Endothelial cell (in vitro differentiated cells): ENCODE data around the gene PPP1R9B. TPM values are rescaled to one million over a fixed set of nuclear protein-coding genes. Genes with fewer than 3 reads are reported as not detected.

Source experiments
- DNase-seq: peaks from one replicate; pipeline ENCODE4 v3.0.0; 2021; ENCODE audit warnings: low spot score
- H3K27ac Mint-ChIP-seq: one replicate; pipeline ENCODE4 v1.8.0; 2021; ENCODE audit warnings: mixed read lengths, inconsistent platforms; ENCODE audit not compliant: unreplicated experiment
- H3K27me3 Mint-ChIP-seq: one replicate; pipeline ENCODE4 v1.8.0; 2021; ENCODE audit warnings: mild to moderate bottlenecking, moderate library complexity, mixed read lengths, inconsistent platforms; ENCODE audit not compliant: unreplicated experiment
- H3K36me3 Mint-ChIP-seq: one replicate; pipeline ENCODE4 v1.8.0; 2021; ENCODE audit warnings: mild to moderate bottlenecking, low read depth, mixed read lengths, inconsistent platforms; ENCODE audit not compliant: unreplicated experiment
- H3K4me1 Mint-ChIP-seq: one replicate; pipeline ENCODE4 v1.8.0; 2021; ENCODE audit warnings: mild to moderate bottlenecking, mixed read lengths, inconsistent platforms; ENCODE audit not compliant: unreplicated experiment
- H3K4me3 Mint-ChIP-seq: one replicate; pipeline ENCODE4 v1.8.0; 2021; ENCODE audit warnings: mild to moderate bottlenecking, mixed read lengths, inconsistent platforms; ENCODE audit not compliant: unreplicated experiment
- H3K9me3 Mint-ChIP-seq: one replicate; pipeline ENCODE4 v1.8.0; 2021; ENCODE audit warnings: mixed read lengths, inconsistent platforms; ENCODE audit not compliant: unreplicated experiment
- total RNA-seq: library from RNA; stranded (reverse); fragmentation: NEBNext Ultra II Directional; extraction: Animal tissue kit (Norgen Biotek cat#: 25700); gene quantifications from one replicate; pipeline ENCODE4 v1.2.1, GENCODE V29; 2021; ENCODE audit not compliant: unreplicated experiment
- TF ChIP-seq, protein P1 (sequence below): fragments of 200-600 bp; sonication (generic); IDR thresholded peaks from one replicate; pipeline ENCODE4 v1.5.0; 2021; ENCODE audit warnings: antibody characterized with exemption; ENCODE audit not compliant: unreplicated experiment

PPP1R9B gene
- total RNA-seq, 1 donor from 2014 or later, result 101 TPM

GRCh38 chr17:50176559-50177357, 26.3 kb upstream of the PPP1R9B start:
- H3K9me3 Mint-ChIP-seq, result no peaks in the 10 kb centered on the region
- no peak overlapping the region for H3K27ac Mint-ChIP-seq
- DNase-seq, result no peak
- peaks cover 7% of the 10 kb centered on the region for H3K27me3 Mint-ChIP-seq
- TF ChIP-seq, protein P1, sequence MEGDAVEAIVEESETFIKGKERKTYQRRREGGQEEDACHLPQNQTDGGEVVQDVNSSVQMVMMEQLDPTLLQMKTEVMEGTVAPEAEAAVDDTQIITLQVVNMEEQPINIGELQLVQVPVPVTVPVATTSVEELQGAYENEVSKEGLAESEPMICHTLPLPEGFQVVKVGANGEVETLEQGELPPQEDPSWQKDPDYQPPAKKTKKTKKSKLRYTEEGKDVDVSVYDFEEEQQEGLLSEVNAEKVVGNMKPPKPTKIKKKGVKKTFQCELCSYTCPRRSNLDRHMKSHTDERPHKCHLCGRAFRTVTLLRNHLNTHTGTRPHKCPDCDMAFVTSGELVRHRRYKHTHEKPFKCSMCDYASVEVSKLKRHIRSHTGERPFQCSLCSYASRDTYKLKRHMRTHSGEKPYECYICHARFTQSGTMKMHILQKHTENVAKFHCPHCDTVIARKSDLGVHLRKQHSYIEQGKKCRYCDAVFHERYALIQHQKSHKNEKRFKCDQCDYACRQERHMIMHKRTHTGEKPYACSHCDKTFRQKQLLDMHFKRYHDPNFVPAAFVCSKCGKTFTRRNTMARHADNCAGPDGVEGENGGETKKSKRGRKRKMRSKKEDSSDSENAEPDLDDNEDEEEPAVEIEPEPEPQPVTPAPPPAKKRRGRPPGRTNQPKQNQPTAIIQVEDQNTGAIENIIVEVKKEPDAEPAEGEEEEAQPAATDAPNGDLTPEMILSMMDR, result no peak
- H3K4me1 Mint-ChIP-seq, result peaks cover 8% of the 10 kb centered on the region
- no peak overlapping the region for H3K4me3 Mint-ChIP-seq
- H3K36me3 Mint-ChIP-seq, result no peaks in the 10 kb centered on the region

GRCh38 chr17:50175035-50175807, 24.7 kb upstream of the PPP1R9B start:
- H3K27ac Mint-ChIP-seq, result no peak overlapping the region

GRCh38 chr17:50174444-50174843, 24.0 kb upstream of the PPP1R9B start:
- no peaks in the 10 kb centered on the region for H3K9me3 Mint-ChIP-seq
- H3K27ac Mint-ChIP-seq, result no peak overlapping the region

More at GRCh38 chr17:50175035-50175807, 24.7 kb upstream of the PPP1R9B start:
- Mint-ChIP-seq H3K4me3 (no peak overlapping the region), H3K9me3 (no peaks in the 10 kb centered on the region), H3K36me3 (no peaks in the 10 kb centered on the region), H3K27me3 (peaks cover 4% of the 10 kb centered on the region), H3K4me1 (peaks cover 6% of the 10 kb centered on the region)
- DNase-seq, result no peak
- TF ChIP-seq, protein P1, result no peak

GRCh38 chr17:50173335-50173941, 23.0 kb upstream of the PPP1R9B start:
- peaks cover 4% of the 10 kb centered on the region for H3K36me3 Mint-ChIP-seq
- no peak overlapping the region for H3K27ac Mint-ChIP-seq
- no peak overlapping the region for H3K4me3 Mint-ChIP-seq
- H3K27me3 Mint-ChIP-seq, result peaks cover 6% of the 10 kb centered on the region
- TF ChIP-seq, protein P1, result no peak
- no peaks in the 10 kb centered on the region for H3K9me3 Mint-ChIP-seq
- peaks cover 9% of the 10 kb centered on the region for H3K4me1 Mint-ChIP-seq
- DNase-seq, result no peak

More at GRCh38 chr17:50174444-50174843, 24.0 kb upstream of the PPP1R9B start:
- Mint-ChIP-seq H3K4me3 (no peak overlapping the region), H3K36me3 (peaks cover 1% of the 10 kb centered on the region), H3K27me3 (peaks cover 4% of the 10 kb centered on the region), H3K4me1 (peaks cover 6% of the 10 kb centered on the region)
- TF ChIP-seq, protein P1, result no peak
- DNase-seq, result no peak
